NCI-H128 (cell line): ENCODE measurements around the gene TXN.

Source experiments
- DNase-seq: peaks from one replicate; lab custom pipeline; 2025; ENCODE audit not compliant: unreplicated experiment; lab: John Stamatoyannopoulos, UW

TXN gene

GRCh38 chr9:110256380-110257096 lies at the start of gene TXN:
TXN (minus strand) TSS chr9:110256507; CDS start chr9:110256435, 72 bp downstream.
- DNase-seq = peak; percentile 78

DNA sequence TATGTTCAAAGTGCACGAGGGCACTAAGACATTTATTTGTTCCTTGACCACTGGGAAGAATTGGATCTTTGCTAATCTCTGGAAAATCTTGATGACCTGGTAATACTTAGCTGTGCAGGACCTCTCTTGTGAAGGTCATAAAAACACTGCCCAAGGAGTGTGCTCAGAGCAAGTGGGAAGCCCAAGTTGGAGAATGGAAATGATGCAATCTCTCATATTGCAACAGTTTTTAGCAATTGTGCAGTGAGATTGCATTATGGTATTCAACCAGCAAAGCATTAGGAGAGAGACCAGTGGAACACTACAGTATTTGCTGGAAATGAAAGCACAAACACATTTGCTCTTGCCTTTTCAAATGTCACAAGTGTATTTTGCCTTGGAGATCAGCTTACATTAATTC lies 46.8 kb upstream of the TXN start:
- DNase-seq = no peak

DNA sequence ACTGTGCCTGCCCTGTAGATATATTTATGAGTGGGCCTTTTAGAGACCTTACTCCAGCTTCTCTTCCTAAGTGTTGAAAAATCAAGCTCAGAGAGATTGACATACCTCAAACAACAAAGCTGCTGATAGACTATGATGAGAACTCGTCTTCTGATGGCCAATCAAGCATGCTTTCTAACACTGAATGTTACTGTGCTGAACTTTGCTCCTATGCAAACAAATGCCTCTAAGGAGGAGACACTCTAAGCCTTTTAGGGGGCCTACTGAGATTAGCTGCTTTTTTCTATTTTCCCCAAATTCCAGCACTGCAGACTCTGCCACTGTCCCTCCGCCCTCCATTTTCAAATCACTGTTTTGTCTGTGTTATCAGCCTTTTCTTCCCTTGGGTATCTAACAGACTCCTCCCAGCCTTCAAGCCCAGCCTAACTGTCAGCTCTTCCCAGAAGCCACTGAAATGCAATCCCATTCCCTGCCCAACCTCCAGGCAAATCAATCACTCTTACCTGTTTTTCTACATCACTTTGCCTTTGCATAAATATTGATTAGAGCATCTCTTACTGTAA lies 41.8 kb upstream of the TXN start:
- no peak for DNase-seq

DNA sequence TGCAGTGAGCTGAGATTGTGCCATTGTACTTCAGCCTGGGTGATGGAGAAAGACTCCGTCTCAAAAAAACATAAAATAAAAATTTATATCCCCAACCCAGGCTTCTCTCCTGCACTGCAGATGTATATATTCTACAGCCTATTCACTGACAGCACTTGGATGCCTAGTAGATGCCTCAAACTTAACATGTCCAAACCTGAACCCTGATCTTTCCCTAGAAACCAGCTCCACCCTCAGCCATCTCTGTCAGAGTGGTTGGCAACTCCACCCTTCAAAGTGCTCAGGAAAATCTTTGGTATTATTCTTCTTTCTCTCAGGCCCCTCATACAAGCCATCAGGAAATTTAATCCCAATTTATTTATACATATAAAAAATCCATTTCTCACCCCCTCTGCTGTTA lies 36.9 kb upstream of the TXN start:
- no peak for DNase-seq

- DNase-seq = no peak
Measured at GRCh38 chr9:110291921-110292557, 35.7 kb upstream of the TXN start.

DNA sequence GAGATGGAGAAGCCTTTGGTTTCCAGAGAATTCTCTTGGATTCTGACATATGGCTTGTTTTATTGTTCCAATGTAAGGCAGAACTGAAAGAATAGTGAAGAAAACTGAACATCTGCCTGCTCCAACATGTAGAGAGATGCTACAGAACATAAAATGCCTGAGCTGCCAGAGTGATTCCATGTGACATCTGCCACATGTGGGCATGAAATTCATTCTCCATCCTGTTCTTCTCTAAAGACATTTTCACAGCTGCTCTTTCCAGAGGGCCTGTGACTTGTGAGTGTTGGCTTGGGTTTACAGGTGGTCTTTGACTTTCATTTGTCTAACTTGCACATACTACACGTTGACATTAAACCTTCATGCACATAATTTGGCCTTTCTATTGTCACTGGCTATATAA lies 33.7 kb upstream of the TXN start:
- no peak for DNase-seq

GRCh38 chr9:110288503-110288902 lies 32.2 kb upstream of the TXN start:
- DNase-seq = no peak

- no peak for DNase-seq
Measured at GRCh38 chr9:110287289-110287680, 31.0 kb upstream of the TXN start.

GRCh38 chr9:110284211-110284844 lies 28.0 kb upstream of the TXN start:
- DNase-seq = no peak

DNA sequence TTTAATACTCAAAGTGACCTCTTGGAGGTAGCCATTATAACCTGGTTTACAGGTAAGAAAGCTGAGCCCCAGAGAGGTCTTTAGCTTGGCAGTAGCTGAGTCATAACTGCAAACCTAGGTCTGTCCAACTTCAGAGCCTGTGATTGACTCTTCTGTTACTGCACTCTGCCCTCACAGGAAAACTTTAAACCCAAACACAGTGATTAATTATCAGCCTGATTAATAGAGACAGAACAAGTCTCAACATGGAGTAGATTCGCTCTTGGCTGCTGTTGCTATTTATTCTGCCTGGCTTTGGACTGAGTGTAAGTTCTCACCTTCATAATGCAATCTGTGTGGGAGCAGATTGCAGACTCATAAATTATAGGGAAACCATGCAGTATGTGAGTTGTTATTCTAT lies 27.4 kb upstream of the TXN start:
- DNase-seq = no peak

GRCh38 chr9:110282739-110283081 lies 26.4 kb upstream of the TXN start:
- no peak for DNase-seq

DNA sequence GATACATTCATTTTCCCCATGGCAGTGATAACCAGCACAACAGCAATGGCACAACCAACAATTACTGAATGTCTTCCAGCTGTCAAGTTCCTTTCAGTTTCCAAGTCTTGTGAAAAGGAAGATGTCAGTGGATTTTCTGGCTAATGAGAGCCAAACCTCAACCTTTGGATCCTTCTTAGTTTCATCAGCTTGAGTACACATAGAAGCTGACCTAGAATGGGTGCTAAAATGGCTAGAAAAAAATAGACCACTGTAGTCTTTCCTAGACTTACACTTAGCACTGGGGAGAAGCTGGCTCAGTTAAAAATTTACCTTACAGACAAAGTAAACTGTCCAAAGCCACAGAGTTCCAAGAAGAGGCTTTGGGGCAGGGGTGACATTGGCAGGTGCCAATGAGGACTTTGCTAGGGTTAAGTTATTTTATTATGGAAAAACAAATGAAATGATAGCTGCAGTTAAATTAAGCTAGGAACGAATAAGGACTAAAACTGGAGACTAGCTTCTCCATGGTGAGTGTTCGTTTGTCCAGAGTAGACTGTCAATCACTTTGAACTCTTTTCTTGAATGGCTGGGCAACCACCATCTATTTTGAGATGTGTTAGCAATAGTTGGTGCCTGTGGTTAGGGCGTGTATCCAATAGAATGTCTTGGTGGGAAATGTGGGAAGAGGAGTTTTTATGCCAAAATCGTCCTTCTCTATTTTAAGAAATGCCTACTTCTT lies 25.9 kb upstream of the TXN start:
- DNase-seq = no peak

DNA sequence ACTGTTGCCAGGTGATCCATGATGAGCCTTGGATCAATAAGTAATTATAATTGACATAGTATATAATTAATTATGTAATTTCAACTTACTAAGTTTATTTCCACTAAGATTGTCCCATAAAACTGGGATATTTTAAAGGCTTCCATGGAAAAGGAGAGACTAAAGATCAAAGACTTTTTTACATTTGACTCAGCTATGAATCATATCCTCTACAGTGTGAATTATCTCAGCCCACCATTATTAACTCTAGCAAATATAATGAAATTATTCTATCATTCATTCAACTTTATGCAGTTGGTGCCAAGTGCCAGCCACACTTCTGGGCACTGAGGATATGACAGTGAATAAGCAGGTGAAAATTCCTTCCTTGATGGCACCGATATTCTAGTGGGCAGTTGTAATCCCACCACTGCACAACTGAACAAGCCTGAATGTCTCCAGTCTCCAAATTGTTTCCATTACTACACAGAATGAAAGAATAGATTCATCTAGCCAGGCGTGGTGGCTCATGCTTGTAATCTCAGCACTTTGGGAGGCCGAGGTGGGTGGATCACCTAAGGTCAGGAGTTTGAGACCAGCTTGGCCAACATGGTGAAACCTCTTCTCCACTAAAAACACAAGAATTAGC lies 21.9 kb upstream of the TXN start:
- DNase-seq = no peak

DNA sequence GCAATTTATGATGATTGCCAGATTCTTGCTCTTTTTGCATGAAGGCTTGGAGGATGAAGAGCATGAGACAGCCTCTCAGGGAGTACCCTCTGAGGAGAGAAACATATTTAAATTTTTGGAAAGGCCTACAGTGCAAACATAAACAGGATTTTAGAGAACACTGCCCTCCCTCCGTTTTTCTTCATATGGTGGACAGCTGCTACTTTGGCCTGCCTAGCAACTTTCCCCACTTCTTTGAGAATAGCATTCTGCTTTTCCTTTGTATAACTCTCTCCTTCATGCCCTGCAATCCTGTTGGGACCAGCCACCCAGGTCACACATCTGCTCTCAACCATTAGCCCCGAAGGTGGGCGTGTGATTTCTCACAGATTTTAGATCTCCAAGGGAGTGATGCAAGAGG lies 20.5 kb upstream of the TXN start:
- DNase-seq = no peak

DNA sequence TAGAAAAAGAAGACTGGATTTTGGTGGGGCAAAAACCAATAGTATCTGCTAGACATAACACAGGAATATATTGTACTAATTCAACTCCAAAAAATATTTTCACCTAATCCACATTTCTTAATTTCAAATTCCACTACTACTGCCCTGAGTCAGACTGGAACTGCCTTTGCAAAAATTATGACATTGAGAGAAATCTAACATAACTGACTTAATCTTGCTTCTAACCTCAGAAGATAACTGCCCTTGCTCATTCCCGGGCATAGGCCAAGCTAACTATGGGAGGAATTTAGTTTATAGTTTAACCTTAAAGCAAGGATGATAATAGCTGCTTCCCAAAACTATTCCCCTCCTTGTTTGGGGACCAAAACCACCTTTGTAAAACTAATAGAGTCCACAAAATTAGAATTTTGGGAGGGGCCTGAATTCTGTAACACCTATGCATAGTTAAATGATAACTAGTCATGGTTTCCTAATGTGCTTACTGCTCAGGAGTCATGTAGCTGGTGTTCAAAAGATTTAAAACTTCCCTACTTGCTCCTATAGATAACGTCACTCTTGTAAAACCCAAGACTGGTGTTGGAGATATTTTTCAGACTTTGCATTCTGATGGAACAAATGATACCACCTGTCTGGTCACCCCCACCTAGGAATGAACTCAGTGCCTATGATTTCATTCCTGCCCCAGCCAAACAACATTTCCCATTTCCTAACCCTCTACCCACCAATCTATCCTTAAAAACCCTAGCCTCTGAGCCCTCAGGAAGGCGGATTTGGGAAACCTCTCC lies 14.1 kb upstream of the TXN start:
- no peak for DNase-seq

- no peak for DNase-seq
Measured at GRCh38 chr9:110266795-110267194, 10.5 kb upstream of the TXN start.

- no peak for DNase-seq
Measured at GRCh38 chr9:110261632-110262031, 5.3 kb upstream of the TXN start.

GRCh38 chr9:110260911-110261310 lies 4.6 kb upstream of the TXN start:
- DNase-seq = no peak

GRCh38 chr9:110259566-110259965 lies 3.3 kb upstream of the TXN start:
- no peak for DNase-seq

- DNase-seq = no peak
Measured at GRCh38 chr9:110258690-110259091, 2.4 kb upstream of the TXN start.
